Right kidney (tissue), 1 donor: ENCODE measurements around the gene RAD9A.
A peak's percentile ranks its signal among the peaks of the same experiment; 100 is the strongest.

Experiments
- DNase-seq: peaks from one replicate; pipeline ENCODE4 v3.0.0-alpha.2; 2016

The RAD9A gene

DNA sequence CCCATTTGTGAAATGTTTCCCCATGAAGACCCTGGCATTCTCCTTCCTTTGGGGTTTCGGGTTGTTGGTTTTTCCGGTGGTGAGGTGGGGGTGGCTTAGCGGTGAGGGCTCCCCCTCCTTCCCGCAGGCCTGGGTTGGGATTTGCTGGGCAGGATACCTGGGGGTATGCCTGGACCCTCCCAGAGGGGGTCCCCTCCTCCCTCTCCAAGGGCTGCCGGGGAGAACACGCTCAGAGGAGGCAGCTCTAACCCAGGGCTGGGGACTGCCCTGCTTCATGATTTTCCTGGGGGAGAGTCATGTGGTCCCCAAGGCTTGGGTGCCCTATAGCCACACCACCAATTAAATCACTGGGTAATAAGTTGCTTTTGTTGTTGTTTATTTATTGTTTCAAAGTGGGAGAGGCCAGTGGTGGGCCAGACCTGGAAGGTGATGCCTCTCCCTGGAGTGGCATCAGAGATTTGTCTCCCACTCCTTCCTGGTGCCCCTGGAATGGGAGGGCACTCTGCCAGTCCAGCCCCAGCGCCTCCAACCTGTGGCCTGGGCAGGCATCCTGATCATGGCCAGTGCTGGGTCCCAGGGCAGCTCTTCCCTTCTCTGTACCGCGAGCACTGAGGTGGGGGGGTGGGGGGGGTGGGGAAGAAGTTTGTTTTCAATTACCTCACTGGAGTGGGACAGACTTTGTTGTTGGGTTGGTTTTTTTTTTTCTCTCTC lies 17.1 kb upstream of the RAD9A start:
- DNase-seq = no peak

DNA sequence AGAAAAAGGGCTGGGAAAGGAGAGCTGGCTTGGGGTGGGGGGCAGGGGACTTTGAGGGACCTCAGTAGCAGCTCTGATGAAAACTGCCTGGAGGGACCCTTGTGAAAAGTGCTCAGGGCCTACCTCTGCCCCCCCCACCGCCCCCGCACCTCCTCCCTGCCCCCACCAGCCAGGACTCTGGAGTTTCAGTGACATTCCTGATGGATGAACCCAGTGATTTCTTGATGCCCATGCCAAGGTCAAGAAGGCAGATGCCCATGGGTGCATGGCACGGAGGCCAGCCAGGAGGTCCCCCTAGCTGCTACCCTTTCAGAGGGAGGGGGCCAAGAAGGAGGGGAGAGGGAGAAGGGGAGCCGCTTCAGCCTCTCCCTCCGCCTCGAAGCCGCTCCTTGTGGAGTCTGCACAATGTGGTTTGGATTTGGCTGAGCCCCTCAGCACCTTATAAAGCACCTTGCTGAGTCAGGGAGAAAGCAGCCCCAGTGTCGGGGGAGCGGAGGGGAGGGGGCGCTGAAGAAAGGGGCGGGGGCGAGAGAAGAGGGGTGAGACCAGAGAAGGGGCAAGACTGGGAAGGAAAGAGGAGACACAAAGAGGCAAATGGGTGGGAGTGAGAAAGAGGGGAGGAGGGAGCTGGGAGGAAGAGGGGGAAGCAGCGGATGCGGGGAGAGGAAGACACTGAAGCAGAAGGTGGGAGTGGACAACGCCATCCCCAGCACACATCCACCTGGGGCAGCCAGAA lies 16.3 kb upstream of the RAD9A start:
- DNase-seq = peak; percentile 11

DNA sequence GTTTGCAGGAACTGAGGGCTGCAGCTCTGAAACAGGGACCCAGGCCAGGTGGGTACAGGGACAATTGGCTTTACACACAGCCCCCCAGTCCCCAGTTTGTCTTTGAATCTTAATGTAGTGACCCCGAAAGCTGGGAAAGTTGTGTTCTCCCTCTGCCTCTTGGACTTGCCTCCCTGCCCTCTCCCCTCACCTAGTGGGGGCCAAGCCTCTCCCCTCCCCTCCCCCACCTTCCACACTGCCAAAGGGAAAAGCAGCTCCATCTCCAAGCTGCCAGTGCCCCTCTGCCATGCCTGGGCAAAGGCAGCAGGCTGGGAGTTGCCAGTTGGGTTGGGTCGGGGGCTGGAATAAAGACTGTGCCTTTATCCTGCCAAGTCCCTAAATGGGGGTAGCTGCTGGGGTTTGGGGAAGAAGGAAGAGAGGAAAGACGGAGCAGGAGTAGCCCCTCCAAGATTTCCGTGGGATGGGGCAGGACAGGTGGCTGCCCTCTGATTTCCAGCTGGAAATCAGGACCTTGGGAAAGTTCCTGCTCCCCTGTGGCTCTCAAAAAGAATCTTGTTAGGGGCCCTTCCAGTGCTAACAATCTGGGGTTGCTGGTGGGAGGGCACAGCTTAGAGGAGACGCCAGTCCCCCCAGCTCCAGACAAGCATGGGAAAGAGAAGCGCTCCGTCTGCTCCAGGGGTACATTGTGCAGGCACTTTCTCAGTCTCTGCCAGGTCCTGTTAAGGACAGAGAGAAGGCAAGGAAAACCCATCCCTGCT lies 15.5 kb upstream of the RAD9A start:
- peak; percentile 21 for DNase-seq

DNA sequence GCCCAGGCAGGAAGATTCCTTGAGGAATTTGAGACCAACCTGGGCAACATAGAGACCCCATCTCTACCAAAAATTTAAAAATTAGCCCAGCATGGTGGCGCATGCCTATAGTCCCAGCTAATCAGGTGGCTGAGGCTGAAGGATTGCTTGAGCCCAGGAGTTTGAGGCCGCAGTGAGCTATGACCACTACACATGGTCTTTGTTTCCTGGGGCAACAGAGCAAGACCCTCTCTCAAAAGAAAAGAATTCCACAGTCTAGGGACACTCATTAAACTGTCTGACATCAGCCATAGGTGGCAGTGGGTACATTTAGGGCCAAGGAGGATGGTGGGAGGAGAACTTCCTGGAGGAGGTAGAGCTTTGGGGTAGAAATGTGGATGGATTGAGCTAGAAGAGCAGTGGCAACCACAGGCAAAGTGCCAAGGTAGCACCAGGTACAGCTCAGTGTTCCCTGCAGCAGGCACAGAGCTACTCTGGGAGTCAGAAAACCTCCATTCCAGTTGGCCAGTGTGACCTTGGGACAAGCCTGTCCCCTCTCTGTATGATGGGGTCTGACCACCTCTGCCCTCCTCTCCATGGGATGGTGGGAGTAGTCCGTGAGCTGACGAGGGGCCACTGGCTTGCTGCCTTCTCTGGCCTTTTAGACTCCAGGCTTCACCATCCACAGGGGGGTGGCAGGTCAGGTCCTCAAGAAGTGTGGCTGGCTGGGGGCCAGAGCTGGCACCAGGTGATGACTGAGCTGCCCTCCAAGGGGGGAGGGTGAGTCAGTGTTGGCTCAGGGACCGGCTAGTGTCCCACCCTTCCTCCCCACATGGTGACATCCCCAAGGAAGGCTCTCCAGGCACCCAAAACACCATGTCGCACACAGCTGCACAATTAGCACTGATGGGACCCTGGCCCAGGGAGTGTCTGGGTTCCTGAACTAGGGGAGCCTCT lies 14.6 kb upstream of the RAD9A start:
- DNase-seq = peak; percentile 1

DNA sequence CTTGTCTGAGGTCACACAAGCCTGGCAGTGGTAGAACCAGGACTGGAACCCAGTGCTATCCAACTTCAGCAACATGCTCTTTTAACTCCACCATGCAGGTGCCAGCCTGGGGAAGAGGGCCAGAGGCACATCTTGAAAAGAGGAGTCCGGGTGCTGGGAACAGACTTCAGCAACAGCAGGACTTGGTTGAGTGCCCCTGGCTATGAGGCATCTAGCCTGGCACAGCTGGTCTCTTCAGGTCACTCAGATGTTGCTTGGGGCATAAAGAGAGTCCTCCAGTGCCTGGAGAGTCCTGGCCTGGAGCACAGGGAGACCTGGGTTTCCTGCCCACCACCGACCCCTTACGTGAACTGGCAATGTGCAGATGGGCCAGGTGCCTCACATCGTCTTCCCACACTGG lies 13.2 kb upstream of the RAD9A start:
- peak; percentile 0 for DNase-seq

DNA sequence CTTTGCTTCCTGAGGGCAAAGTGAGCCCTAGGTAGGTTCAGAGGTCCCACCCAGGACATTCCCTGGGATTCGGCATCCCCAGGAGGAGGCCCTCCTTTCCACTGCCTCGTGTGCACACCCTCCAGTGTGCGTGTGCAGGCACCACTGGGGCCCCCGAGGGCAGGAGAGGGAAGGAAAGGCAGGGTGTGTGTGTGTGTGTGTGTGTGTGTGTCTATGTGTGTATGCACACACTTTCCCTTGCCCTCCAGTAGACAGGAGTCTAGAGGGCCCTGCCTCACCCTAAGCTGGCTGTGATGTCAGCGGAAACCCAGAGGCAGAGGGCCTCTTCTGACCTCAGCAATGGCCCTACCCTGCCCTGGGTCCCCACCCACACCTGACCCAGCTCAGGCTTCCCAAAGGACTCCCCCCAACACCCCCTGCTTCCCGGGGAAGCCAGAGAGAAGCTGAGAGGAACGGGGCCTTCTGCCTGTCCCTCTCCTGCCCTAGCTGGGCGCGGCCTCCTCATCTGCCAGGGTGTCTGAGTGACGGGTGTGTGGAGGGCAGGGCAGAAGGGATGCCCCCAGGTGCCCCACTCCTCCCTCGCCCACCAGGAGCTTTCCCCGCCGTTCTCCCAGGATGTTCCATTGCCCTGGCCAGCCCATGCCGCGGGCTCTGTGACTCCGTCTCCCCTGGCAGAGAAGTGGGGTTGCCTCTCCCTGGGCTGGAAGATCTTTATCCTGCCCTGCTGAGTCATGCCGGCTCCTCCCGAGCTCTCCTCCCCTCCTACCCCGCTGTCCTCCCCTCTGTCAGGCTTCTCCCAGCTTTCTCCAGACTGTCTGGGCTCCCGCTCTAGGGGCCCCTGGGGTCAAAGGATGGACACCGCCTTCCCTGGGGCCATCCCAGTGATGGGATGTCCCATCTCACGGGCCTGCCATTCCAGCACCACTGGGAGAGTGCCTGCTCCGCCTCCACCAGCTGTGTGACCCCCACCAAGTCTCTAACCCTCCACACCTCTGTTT lies 12.4 kb upstream of the RAD9A start:
- DNase-seq = peak; percentile 5

DNA sequence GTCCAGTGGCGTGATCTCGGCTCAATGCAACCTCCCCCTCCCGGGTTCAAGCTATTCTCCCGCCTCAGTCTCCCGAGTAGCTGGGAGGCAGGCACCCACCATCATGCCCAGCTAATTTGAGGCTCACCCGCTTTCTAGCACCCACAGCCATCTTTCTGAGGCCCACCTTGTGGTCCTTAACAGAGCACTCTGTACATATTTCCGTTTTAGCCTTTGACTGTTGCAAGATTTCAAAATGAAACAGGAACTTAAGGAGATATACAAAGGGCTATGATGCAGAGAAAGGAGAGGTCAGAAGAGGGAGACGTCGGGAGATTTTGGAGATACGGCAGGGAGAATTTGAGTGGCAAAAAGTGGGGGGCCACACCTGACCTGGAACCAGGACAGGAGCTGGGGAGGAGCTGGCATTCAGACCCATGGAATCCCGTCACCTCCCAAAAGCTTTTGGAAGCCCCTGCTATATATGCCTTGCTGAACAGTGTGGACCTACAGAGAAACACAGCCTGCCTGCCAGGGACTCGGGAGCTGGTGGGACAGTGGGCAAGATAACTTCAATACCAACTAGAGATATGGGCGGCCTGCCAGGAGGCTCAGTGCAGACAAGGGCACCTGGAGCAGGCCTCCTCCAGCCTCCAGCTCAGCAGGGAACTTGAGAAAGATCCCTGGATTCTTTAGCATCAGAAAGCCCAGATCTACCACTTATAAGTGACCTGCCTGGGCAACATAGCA lies 10.4 kb upstream of the RAD9A start:
- DNase-seq = peak; percentile 1

DNA sequence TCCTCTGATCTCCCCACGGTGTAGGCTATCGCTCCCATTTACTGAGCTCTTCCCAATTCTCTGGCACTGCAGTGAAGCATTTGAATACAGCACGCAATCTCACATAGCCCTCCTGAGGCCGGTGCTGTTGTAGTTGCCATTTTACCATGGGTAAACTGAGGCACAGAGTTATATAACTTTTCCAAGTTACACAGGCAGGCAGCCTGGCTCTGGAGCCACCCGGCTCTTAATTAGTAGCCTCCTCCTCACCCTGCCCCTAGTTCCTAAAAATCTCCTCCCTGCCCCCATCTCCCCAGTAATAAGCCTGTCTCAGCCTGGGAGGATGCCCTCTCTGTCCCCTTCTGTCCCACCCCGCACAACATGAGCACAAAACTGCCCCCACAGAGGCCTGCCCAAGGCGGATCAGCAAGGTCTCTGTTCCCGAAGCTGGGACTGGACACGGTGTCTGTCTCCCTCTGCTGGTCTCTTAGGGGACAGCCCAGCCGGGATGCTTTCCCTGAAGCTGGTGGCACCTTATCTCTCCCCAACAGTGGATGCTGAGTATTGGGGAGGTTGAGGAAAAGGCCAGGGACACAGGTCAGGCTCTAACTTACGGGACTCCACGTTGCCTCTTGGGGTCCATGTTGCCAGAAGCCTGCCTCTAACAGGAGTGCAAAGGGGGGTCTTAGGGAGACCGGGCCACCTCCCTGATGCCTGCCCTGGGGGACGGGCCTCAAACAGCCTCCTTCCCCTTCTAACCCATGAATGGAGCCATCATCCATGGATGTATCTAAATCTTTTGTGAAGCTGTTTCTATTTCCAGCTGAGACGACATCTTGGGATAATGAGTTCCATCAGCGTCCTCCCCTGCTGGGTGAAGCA lies 9.3 kb upstream of the RAD9A start:
- peak; percentile 60 for DNase-seq

DNA sequence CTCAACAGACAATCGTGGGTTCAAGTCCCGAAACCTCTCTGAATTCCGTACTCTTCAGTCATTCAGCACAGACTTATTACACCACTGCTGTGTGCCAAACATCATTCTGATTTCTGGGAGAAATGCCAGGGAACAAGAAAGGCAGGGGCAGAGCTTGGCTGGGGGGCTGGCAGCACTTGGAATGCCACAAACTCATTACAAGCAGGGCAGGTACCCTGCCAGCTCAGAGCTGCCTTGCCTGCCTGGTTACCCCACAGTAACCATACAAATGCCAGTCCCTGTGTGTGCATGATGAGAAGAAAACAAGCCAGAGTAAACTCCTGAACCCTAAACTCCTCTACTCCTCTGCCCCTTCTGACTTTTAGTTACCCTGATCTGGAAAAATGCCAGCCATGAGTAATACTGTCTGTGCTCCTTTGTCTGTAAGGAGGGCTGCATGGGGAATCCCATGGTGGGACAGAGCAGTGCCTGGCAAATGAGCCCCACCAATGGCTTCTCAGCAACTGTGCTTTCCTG lies 6.9 kb upstream of the RAD9A start:
- DNase-seq = no peak

DNA sequence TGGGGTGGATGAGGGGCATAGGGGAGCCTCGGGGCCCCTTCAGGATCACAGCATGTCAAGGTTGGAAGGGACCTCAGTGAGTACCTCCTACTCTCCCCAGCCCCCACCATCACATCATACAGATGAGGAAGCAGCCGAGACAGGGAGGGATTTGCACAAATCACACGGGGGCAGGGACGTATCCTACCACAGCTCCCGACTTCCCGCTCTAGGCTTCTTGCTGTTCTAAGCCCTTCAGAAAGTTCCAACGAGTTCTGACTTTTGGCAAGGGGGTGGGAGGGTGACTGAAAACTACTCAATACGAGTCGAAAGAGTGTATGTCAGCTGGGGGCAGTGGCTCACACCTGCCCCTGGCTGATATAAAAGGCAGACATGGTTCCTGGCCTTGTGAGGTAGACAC lies 4.7 kb upstream of the RAD9A start:
- DNase-seq = no peak

DNA sequence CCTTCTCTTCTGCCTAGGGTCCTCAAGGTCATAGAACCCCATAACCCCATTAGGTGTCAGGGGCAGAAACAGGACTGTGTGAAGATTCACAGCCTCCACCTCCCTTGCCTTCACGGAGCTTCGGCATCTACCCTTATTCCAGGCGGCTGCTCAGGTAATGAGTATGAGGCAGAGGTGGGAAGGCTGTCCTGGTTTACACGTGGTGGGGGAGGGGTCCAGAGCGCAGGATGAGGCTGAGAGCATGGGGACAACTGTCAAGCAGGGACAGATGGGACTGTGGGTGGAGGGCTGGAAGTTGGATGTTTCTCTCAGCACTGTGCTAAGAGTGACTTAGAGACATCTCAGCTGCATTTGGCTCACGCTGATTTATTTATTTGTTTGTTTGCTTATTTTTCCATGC lies 4.3 kb upstream of the RAD9A start:
- DNase-seq = no peak

DNA sequence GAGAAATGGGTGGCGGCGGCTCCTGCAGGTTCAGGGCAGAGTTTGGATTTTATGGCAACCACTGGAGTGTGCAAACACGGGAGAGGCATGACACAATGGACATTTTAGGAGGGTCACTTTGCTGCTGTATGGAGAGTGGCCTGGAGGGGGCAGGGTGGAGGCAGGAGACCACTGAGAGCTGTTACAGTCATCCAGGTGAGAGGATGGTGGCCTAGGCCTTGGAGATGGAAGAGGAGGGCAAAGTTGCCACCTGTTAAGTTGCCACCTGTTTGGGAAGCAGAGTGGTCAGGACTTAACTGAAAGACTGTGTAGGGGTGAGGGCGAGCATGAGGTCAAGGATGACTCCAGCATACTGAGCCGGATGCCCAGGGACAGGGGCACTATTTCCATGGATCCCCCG lies 2.3 kb upstream of the RAD9A start:
- DNase-seq = no peak

DNA sequence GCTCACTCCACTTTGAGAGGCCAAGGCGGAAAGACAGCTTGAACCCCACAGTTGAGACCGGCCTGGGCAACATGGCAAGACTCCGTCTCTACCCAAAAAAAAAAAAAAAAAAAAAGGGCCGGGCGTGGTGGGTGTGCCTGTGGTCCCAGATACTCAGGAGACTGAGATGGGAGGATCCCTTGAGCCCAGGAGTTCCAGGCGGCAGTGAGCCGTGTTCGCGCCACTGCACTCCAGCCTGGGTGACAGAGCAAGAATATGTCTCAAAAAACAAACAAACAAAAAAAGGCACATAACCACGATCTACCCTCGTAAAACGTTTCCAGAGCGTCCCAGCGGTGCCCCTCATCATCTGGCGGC lies 861 bp upstream of the RAD9A start:
- DNase-seq = no peak

DNA sequence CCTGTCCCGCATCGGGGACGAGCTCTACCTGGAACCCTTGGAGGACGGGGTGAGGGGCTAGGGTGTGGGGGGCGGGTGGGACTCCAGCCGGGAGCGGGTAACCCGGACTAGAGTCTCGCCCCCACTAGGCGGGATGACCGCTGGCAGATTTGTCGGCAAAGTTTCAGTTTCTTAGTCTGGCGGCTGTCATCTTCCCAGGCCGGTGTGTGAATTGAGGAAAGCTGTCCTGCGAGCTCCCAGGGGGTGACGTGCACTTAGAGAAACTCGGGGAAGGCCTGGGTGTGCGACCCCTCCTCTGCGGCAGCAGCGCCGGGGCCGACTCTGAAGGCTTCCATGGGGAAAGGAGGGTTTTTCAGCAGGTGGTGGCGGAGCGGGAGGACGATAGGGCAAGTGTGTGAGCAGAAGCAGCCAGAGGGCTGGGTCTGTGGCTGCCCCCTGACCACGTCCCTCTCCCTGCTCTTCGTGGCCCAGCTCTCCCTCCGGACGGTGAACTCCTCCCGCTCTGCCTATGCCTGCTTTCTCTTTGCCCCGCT lies 463 bp downstream of the RAD9A start:
- DNase-seq = no peak

DNA sequence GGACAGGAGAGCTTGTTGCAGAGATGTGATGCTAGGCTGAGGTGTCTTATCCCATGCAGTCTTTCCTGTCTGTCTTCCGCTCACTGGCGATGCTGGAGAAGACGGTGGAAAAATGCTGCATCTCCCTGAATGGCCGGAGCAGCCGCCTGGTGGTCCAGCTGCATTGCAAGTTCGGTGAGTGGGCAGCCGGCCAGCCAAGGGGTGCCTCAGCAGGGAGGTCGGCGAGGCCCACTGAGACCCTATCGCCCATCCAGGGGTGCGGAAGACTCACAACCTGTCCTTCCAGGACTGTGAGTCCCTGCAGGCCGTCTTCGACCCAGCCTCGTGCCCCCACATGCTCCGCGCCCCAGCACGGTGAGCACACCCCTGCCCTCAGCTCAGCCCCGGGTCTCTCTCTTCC lies 1.7 kb downstream of the RAD9A start:
- DNase-seq = no peak

DNA sequence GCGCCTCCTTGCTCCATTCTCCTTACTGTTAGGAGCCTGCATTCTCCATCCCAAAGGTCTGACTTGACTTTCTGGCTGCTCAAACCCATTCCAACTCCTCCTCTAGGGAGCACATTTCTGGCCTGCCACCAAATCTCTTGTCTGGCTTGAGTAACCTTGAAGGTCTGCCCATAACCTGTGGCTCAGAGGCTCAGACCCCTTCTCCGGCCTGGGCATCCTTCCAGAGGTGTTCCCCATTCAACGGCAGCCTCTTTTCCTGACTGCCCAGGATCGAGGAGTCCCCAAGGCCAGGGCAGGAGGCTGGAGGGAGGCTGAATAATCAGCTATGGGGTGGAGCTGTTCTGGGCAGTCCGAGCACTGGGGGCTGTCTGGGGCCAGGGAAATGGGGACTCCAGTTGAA lies 2.2 kb downstream of the RAD9A start:
- no peak for DNase-seq

DNA sequence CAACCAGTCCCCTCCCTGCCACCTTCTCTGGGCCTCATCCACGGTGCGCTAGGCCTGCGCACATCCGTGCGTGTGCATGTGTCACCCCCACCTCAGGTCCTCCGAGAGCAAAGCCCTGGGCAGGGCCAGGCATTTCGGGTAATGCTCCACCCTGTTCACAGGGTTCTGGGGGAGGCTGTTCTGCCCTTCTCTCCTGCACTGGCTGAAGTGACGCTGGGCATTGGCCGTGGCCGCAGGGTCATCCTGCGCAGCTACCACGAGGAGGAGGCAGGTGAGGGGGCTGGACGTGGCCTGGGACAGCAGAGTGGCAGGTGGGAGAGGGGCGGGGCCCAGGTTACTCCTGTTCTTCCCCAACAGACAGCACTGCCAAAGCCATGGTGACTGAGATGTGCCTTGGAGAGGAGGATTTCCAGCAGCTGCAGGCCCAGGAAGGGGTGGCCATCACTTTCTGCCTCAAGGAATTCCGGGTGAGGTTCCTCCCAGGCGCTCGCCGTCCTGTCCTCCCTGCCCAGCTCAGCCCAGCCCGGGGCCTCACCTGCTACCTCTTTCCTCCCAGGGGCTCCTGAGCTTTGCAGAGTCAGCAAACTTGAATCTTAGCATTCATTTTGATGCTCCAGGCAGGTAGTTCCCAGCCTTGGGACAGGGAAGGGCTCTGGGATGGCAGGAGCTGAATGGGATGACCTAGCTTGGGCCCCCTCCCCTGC lies 3.9 kb downstream of the RAD9A start:
- DNase-seq = no peak

DNA sequence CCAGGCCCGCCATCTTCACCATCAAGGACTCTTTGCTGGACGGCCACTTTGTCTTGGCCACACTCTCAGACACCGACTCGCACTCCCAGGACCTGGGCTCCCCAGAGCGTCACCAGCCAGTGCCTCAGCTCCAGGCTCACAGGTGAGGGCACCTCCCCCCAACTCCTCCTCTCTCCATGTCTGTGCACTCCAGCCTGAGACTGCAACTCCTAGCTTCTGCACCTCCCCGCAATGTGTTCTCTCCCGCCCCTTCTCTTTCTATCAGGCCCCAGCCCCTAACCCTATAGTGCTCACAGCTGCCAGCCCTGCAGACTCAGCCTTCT lies 4.4 kb downstream of the RAD9A start:
- DNase-seq = no peak
